Neural cell (in vitro differentiated cells): ENCODE results near the gene NCBP3.

ENCODE experiments used
- EZH2 ChIP-seq: fragments of 200-600, 300-800 bp; shearing (Covaris generic), sonication (generic); IDR thresholded peaks from 2 replicates; pipeline ENCODE4 v1.6.1; 2014; ENCODE audit warnings: antibody characterized with exemption, low read length, borderline replicate concordance, mild to moderate bottlenecking; ENCODE audit not compliant: insufficient read depth, poor library complexity, severe bottlenecking
- MXI1 ChIP-seq: fragments of 450-650 bp; conservative IDR thresholded peaks from 2 replicates; pipeline ENCODE4 v1.6.1; 2014; ENCODE audit warnings: antibody characterized with exemption, mild to moderate bottlenecking; ENCODE audit not compliant: poor library complexity, severe bottlenecking
- RAD21 ChIP-seq: fragments of 450-650 bp; conservative IDR thresholded peaks from 2 replicates; pipeline ENCODE4 v1.6.1; 2014; ENCODE audit warnings: antibody characterized with exemption, mild to moderate bottlenecking, moderate library complexity
- SMC3 ChIP-seq: fragments of 450-650 bp; conservative IDR thresholded peaks from 2 replicates; pipeline ENCODE4 v1.6.1; 2014; ENCODE audit warnings: antibody characterized with exemption, mild to moderate bottlenecking, moderate library complexity; ENCODE audit not compliant: poor library complexity
- TF ChIP-seq, protein P1 (sequence below): fragments of 450-650 bp; IDR thresholded peaks from 2 replicates; pipeline ENCODE4 v1.5.1; 2014; ENCODE audit warnings: antibody characterized with exemption, mild to moderate bottlenecking, moderate library complexity; ENCODE audit not compliant: poor library complexity, severe bottlenecking

DNA sequence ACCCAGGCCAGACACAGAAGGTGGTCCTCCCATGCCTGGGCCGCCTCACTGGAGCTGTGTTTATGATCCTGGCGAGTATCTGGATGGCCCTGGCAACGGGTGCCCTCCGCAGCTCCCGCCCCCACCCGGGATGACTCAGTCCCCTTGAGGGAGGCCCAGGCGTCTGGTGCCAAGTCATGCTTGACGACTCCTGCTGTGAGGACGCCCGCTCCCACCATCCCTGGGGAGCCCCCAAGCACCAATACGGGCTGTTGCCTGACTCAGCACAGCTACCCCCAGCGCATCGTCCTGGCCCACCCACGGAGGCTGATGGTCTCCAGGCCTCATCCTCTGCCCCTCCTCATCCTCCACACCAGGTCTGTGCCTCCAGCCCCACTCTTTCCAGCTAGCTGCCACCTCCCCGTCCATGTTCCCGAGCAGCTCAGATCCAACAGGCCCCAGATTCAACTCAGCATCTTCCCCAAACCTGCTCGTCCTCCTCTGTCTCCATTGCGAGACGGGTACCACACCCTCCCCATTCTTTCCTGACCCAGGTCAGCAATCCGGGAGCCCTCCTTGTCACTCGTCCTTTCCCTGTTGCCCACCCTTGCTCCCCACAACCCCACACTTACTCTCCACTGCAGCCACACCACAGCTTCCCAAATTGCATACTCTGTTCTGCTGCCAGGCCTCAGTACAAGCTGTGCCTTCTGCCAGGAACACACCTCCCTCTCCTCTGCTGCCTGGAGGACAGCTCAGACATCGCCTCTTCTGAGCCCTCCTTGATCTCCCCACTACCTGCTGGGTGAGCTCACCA, 44.2 kb upstream of the NCBP3 start:
- TF ChIP-seq SMC3: no peak
- TF ChIP-seq, protein P1, sequence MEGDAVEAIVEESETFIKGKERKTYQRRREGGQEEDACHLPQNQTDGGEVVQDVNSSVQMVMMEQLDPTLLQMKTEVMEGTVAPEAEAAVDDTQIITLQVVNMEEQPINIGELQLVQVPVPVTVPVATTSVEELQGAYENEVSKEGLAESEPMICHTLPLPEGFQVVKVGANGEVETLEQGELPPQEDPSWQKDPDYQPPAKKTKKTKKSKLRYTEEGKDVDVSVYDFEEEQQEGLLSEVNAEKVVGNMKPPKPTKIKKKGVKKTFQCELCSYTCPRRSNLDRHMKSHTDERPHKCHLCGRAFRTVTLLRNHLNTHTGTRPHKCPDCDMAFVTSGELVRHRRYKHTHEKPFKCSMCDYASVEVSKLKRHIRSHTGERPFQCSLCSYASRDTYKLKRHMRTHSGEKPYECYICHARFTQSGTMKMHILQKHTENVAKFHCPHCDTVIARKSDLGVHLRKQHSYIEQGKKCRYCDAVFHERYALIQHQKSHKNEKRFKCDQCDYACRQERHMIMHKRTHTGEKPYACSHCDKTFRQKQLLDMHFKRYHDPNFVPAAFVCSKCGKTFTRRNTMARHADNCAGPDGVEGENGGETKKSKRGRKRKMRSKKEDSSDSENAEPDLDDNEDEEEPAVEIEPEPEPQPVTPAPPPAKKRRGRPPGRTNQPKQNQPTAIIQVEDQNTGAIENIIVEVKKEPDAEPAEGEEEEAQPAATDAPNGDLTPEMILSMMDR: no peak
- no peak for TF ChIP-seq MXI1
- TF ChIP-seq EZH2: no peak
- TF ChIP-seq RAD21: no peak
